IPS DF 6.9 (cell line): Measurements from ENCODE around the gene DCPS.
"Not testable (repeated sequence)": the region's sequence is repeated elsewhere in the genome, so short reads cannot be mapped to it uniquely, and the experiment has no call there.

Experiments
- DNase-seq: peaks from one replicate; pipeline ENCODE4 v3.0.0-alpha.2; 2013; ENCODE audit warnings: low read depth, low spot score
- H3K27ac ChIP-seq: one replicate; pipeline ENCODE4 v1.5.1; 2013; ENCODE audit warnings: low read length, control low read depth
- H3K27me3 ChIP-seq: 2 replicates; pipeline ENCODE4 v1.6.1; 2013; ENCODE audit warnings: mild to moderate bottlenecking, low read length; ENCODE audit not compliant: control insufficient read depth, insufficient read depth
- H3K36me3 ChIP-seq: 2 replicates; pipeline ENCODE4 v1.6.1; 2013; ENCODE audit warnings: low read length; ENCODE audit not compliant: control insufficient read depth, insufficient read depth
- H3K4me1 ChIP-seq: 2 replicates; pipeline ENCODE4 v1.6.1; 2013; ENCODE audit warnings: low read length; ENCODE audit not compliant: control insufficient read depth, insufficient read depth
- H3K4me3 ChIP-seq: 2 replicates; pipeline ENCODE4 v1.5.1; 2013; ENCODE audit warnings: mild to moderate bottlenecking, low read length
- H3K9me3 ChIP-seq: 2 replicates; pipeline ENCODE4 v1.6.1; 2013; ENCODE audit warnings: low read length, inconsistent platforms; ENCODE audit not compliant: control insufficient read depth, insufficient read depth
- WGBS: extraction: QIAGEN DNeasy Blood & Tissue Kit; methylation state at CpG from one replicate; pipeline ENCODE4 v1.1.7; 2013; ENCODE audit warnings: mixed read lengths, missing lambda C conversion rate; ENCODE audit not compliant: insufficient read length, insufficient coverage; 5-methylcytosine and 5-hydroxymethylcytosine counted together

Gene DCPS, protein sequence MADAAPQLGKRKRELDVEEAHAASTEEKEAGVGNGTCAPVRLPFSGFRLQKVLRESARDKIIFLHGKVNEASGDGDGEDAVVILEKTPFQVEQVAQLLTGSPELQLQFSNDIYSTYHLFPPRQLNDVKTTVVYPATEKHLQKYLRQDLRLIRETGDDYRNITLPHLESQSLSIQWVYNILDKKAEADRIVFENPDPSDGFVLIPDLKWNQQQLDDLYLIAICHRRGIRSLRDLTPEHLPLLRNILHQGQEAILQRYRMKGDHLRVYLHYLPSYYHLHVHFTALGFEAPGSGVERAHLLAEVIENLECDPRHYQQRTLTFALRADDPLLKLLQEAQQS

DNA sequence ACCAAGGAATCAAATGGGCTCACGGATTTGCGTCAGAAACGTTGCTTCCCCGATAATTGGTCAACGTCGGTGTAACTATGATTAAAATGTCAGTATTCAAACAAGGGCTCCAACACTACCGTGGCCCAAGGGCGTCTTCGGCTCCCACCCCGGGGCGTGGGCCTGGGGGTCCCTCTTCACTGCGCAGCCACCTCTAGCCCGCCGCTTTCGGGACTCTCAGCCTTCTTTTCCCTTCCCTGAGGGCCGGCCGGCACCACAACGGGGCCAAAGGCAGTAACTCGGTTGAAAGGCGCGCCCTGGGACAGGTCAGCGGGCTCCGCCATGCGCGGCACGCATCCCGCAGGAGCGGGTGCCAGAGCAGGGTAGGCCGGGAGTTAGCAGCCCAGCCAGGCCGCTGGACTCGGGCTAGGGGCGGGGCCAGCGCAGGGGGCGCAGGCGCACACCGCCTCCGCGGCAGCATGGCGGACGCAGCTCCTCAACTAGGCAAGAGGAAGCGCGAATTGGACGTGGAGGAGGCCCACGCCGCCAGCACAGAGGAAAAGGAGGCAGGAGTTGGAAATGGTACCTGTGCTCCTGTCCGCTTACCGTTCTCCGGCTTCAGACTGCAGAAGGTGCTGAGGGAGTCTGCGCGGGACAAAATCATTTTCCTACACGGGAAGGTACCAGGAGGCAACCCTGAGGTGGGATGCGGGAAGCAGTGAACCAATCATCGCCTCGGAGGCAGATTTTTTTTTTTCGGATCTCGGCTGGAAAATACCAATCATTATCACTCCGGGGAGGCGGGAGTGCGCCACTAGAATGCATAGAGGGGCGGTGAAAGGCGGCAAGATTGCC is at the start of gene DCPS:
TSS of gene DCPS (plus strand) at position 438 of the 834 bp plus-strand sequence. CDS start at position 459, 21 bp downstream.
- H3K4me1 ChIP-seq: peaks cover 2% of the 10 kb centered on the region; the same call in 1 of the 2 replicates
- no peaks in the 10 kb centered on the region for H3K9me3 ChIP-seq
- H3K27me3 ChIP-seq: no peaks in the 10 kb centered on the region
- peak; percentile 74 for DNase-seq
- no CpG with 5 or more reads among the region's 61 CpGs for WGBS
- H3K36me3 ChIP-seq: no peaks in the 10 kb centered on the region
- H3K27ac ChIP-seq: no peak within 1 kb of the TSS
- H3K4me3 ChIP-seq: peak within 1 kb of the TSS; percentile 88

DNA sequence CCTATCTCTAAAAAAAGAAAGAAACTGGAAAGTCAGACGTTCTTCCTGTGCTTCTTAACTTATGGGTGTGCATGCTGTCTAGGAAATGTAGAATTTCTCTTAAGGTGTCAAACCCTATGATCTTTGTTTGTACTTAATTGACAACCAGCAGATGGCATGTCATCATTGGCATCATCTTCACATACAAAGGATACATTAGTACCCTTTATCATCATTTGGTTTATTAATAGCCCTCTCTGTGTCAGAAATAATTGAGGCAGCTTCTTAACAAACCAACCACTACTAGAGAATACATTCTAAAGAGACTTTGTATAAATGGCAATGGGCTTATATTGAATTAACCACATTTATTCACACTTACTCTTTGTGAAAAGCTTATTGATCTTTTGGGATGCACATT is 49.0 kb upstream of the DCPS start:
- no peaks in the 10 kb centered on the region for H3K4me1 ChIP-seq
- H3K36me3 ChIP-seq: peaks cover 14% of the 10 kb centered on the region; the same call in 1 of the 2 replicates
- no CpG with 5 or more reads among the region's 1 CpG for WGBS
- no peak for DNase-seq
- H3K27ac ChIP-seq: no peak overlapping the region
- no peak overlapping the region for H3K4me3 ChIP-seq
- H3K9me3 ChIP-seq: no peaks in the 10 kb centered on the region
- H3K27me3 ChIP-seq: no peaks in the 10 kb centered on the region

DNA sequence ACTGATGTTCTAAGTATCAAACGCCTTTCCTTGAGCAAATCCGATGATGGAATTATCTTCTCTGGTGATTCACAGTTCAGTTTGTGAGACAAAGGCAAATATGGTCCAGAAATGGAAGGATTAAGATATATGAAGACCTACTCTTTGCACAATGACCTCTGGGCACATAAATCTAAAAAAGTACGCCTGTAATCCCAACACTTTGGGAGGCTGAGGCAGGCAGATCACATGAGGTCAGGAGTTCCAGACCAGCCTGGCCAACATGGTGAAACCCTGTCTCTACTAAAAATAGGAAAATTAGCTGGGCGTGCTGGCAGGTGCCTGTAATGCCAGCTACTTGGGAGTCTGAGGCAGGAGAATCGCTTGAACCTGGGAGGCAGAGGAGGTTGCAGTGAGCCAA is 48.4 kb upstream of the DCPS start:
- H3K36me3 ChIP-seq: peaks cover 14% of the 10 kb centered on the region; the same call in 1 of the 2 replicates
- not testable (repeated sequence) for DNase-seq, H3K9me3 ChIP-seq, H3K4me3 ChIP-seq, H3K4me1 ChIP-seq, H3K27me3 ChIP-seq, H3K27ac ChIP-seq
- no CpG with 5 or more reads among the region's 5 CpGs for WGBS

DNA sequence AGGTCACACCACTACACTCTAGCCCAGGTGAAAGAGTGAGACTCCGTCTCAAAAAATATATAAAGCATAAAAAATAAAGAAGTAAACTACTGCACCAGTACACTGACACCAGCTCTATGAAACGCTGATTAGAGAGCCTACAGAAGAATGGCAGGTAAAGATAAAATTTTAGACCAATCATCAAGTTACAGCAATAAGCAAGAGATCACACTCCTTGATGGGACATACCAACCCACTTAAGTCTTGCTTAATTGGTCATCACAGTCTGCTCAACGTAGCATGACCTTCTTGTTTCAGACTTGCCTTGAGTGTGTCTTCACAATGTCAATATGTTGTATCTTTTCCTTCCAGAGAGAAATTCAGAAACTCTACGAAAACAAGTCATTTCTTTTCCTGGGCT is 47.6 kb upstream of the DCPS start:
- no CpG with 5 or more reads among the region's 4 CpGs for WGBS
- H3K36me3 ChIP-seq: peaks cover 14% of the 10 kb centered on the region; the same call in 1 of the 2 replicates
- H3K4me3 ChIP-seq: no peak overlapping the region

DNA sequence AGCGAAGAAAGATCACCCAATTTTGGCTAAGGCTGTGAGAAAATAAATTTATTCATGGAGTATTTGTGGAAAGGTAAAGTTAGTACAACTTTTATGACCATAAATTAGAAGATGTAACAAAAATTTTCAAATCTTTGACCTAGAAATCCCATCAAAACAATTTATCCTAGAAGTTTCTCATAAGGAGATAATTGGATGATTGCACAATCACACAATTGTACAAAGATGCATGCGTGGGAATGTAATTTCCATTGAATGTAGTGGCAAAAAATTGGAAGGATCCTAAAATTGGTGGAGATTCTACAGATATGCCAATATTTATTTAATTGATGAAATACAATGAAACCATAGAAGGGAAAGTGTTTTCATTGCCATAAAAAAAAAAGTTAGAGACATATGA is 46.7 kb upstream of the DCPS start:
- Histone ChIP-seq H3K27me3 (no peaks in the 10 kb centered on the region), H3K27ac (no peak overlapping the region), H3K36me3 (peaks cover 16% of the 10 kb centered on the region; the same call in 1 of the 2 replicates), H3K4me1 (no peaks in the 10 kb centered on the region), H3K9me3 (no peaks in the 10 kb centered on the region), H3K4me3 (no peak overlapping the region)
- DNase-seq: no peak
- WGBS: no CpG with 5 or more reads among the region's 2 CpGs

More for the DNA sequence above, 47.6 kb upstream of the DCPS start:
- Histone ChIP-seq H3K27ac (no peak overlapping the region), H3K9me3 (no peaks in the 10 kb centered on the region), H3K27me3 (no peaks in the 10 kb centered on the region), H3K4me1 (no peaks in the 10 kb centered on the region)
- DNase-seq: no peak

DNA sequence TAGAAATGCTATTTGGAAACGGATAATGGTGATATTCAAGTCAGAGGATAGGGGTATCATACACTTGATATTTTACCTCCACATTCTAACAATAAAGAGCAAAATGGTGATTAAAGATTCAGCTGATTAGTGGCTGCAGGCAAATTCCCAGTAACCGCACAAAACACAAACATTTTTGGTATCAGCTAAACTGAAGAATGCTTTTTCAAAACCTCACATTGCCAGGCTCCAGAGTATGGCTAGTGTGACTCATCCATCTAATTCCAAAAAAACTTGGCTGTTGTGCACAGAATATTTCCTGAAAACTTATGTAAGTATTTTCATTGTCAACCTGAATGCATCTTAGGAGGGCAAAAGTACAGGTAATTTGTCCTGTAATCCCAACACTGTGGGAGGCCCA is 46.1 kb upstream of the DCPS start:
- no peak for DNase-seq
- Histone ChIP-seq H3K27me3 (no peaks in the 10 kb centered on the region), H3K4me1 (no peaks in the 10 kb centered on the region), H3K36me3 (peaks cover 19% of the 10 kb centered on the region; the same call in 1 of the 2 replicates), H3K27ac (no peak overlapping the region), H3K9me3 (no peaks in the 10 kb centered on the region), H3K4me3 (no peak overlapping the region)
- WGBS: no CpG with 5 or more reads among the region's 2 CpGs

DNA sequence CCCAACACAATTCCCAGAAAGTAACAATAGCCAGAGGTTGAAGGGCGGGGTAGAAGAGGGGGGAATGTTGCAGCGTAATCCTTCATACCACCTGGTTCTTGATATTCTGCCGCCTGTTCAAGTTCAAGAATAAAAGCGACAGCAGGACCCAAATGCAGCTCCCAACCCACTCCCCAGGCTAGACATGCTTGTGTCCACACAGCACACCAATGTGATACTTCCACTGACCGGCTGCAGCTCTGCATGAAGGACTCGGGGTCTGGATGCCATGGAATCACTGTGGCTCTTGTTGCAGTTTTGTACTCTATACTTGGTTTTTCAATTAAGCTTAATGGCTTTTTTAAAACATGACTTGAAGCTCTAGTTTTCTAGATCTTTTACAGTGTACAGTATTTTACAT is 41.6 kb upstream of the DCPS start:
- Histone ChIP-seq H3K27ac (no peak overlapping the region), H3K27me3 (no peaks in the 10 kb centered on the region), H3K36me3 (peaks cover 41% of the 10 kb centered on the region; the same call in 1 of the 2 replicates)

DNA sequence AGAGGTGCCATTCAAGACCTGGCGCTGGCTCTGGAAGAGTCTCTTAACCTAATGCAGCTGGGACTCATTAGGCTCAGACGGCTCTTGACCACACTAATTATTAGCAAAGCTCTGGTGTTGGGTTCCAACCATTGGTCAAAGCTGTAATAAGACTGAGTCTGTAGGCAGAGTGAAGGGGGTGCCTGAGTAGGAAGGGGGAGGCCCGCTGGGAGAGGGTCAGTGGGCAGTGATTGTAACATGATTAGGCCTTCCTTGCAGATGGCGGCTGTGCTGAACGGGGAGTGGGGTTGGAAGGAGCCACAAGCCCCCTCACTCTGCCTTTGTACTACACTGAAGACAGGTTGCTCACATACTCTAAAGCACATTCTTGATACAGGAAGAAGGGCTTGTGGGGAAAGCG is 40.4 kb upstream of the DCPS start:
- Histone ChIP-seq H3K4me3 (no peak overlapping the region), H3K9me3 (no peaks in the 10 kb centered on the region), H3K36me3 (peaks cover 38% of the 10 kb centered on the region; the same call in 1 of the 2 replicates), H3K27me3 (no peaks in the 10 kb centered on the region), H3K27ac (no peak overlapping the region), H3K4me1 (no peaks in the 10 kb centered on the region; the same call in 1 of the 2 replicates)
- DNase-seq: no peak
- no CpG with 5 or more reads among the region's 6 CpGs for WGBS

More for the DNA sequence above, 41.6 kb upstream of the DCPS start:
- Histone ChIP-seq H3K4me3 (no peak overlapping the region), H3K4me1 (no peaks in the 10 kb centered on the region), H3K9me3 (no peaks in the 10 kb centered on the region)
- no CpG with 5 or more reads among the region's 6 CpGs for WGBS
- no peak for DNase-seq

DNA sequence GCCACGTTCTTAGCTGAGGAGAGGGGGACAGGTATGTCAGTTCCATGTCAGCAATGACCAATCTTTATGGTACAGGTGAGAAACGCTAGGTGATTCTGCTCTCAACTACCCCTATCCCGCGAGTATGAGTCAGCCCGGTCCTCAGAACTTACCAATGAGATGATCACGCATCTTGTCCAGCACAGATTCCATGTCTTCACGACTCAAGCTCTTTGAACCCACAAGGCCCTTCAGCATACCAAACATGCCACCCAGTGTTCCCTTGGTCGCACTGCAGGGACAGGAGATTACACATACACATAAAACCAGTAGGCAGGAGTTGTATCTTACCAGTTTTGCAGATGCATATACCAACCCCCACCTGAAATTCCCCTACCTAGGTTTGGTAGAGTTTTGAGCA is 38.0 kb upstream of the DCPS start:
- no peaks in the 10 kb centered on the region for H3K27me3 ChIP-seq
- peaks cover 38% of the 10 kb centered on the region; the same call in 1 of the 2 replicates for H3K36me3 ChIP-seq
- no peak overlapping the region for H3K27ac ChIP-seq
- no peak for DNase-seq
- H3K9me3 ChIP-seq: no peaks in the 10 kb centered on the region
- H3K4me1 ChIP-seq: no peaks in the 10 kb centered on the region; the same call in 1 of the 2 replicates
- no CpG with 5 or more reads among the region's 8 CpGs for WGBS
- no peak overlapping the region for H3K4me3 ChIP-seq

DNA sequence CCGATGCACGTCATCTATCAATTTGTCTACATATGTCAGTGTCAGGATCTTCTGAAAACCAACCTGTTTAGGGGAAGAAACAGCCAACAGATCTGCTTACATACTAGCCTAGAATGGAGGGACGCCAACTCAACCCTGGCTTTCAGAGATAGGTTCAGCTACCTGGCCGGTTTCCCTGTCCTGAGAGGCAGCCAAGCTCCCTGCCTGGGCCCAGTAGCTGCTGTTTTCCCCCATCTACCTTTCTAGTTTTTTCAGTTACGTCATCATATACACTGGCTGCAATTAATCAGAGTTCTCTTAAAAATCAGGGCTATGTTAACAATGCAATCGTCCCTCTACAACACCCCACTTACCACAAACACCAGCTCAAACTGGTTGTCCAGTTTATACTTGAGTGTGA is 36.2 kb upstream of the DCPS start:
- no peak for DNase-seq
- H3K36me3 ChIP-seq: peaks cover 37% of the 10 kb centered on the region; the same call in 1 of the 2 replicates

More for the DNA sequence above, 36.2 kb upstream of the DCPS start:
- peak overlapping the region; percentile 70; the same call in 1 of the 2 replicates for H3K4me3 ChIP-seq
- no peak overlapping the region for H3K27ac ChIP-seq
- H3K4me1 ChIP-seq: no peaks in the 10 kb centered on the region; the same call in 1 of the 2 replicates
- no peaks in the 10 kb centered on the region for H3K9me3 ChIP-seq
- H3K27me3 ChIP-seq: no peaks in the 10 kb centered on the region
- no CpG with 5 or more reads among the region's 6 CpGs for WGBS
